ENCODE results near the gene MLN. TPM values are rescaled to one million over a fixed set of nuclear protein-coding genes. Genes with fewer than 3 reads are reported as not detected.

Gene MLN
- total RNA-seq, 1 experiment from 2014 or later, result not detected

- H3K4me1 Mint-ChIP-seq, result peaks cover 18 to 24% of the 10 kb centered on the region in 2 experiments
- Histone ChIP-seq H2BK15ac (ENCODE audit: low read depth, low read length) (no peak overlapping the region), H4K91ac (ENCODE audit: insufficient read length, low read depth, low read length) (no peak overlapping the region), H2BK5ac (ENCODE audit: insufficient read length, low read length) (no peak overlapping the region), H3K79me1 (ENCODE audit: insufficient read depth, low read depth, low read length, poor library complexity, severe bottlenecking) (no peaks in the 10 kb centered on the region), H3K56ac (ENCODE audit: insufficient read length, low read depth, low read length) (no peak overlapping the region), H4K20me1 (ENCODE audit: control insufficient read depth, insufficient read depth, insufficient read length) (no peaks in the 10 kb centered on the region), H3T11ph (ENCODE audit: low read length) (no peak overlapping the region), H3K27me3 (ENCODE audit: insufficient read depth, low read length) (no peaks in the 10 kb centered on the region), H2BK20ac (ENCODE audit: low read depth, low read length, poor library complexity, severe bottlenecking) (no peak overlapping the region), H4K5ac (ENCODE audit: insufficient read length, low read depth, low read length) (no peak overlapping the region), H2BK12ac (ENCODE audit: insufficient read length, low read depth, low read length) (no peak overlapping the region), H3K23ac (ENCODE audit: insufficient read length, low read depth, low read length) (no peak overlapping the region), H3K79me2 (ENCODE audit: insufficient read depth, low read length) (no peaks in the 10 kb centered on the region), H3K27ac (ENCODE audit: insufficient read length, low read depth, low read length) (no peak overlapping the region), H3K14ac (ENCODE audit: insufficient read depth, low read length) (no peak overlapping the region), H3K18ac (ENCODE audit: insufficient read length, low read depth, low read length) (peak overlapping the region; percentile 30), H3K9ac (ENCODE audit: extremely low read depth, insufficient read length, low read length) (no peak overlapping the region), H3K4me2 (ENCODE audit: insufficient read depth, insufficient read length, low read length) (no peak overlapping the region), H2AK5ac (ENCODE audit: insufficient read length, low read length) (no peak overlapping the region), H2BK120ac (ENCODE audit: low read depth, low read length, poor library complexity, severe bottlenecking) (no peak overlapping the region), H4K8ac (replicated peaks; ENCODE audit: insufficient read length, low read depth, low read length) (no peak overlapping the region), H3K9me3 (ENCODE audit: control insufficient read depth, low read depth, low read length) (no peaks in the 10 kb centered on the region), H2AFZ (ENCODE audit: low read length) (no peak overlapping the region), H3K4ac (ENCODE audit: low read depth, low read length) (no peak overlapping the region), H3K4me1 (ENCODE audit: insufficient read depth, low read length) (peaks cover 2% of the 10 kb centered on the region; the same call in 1 of the 2 replicates), H3K23me2 (ENCODE audit: insufficient read length, low read depth, low read length, poor library complexity, severe bottlenecking) (no peaks in the 10 kb centered on the region)
- WGBS (ENCODE audit: extremely low coverage, insufficient read length, low lambda C conversion rate), result no CpG with 5 or more reads among the region's 2 CpGs
- H3K27ac Mint-ChIP-seq, result no peak overlapping the region
- DNase-seq, result no peak
- H3K9me3 Mint-ChIP-seq, result no peaks in the 10 kb centered on the region; a peak in 1 of 5 replicates
- H3K4me3 Mint-ChIP-seq, result no peak overlapping the region
- TF ChIP-seq CTCF (conservative IDR thresholded peaks at IDR 0.05), result no peak
- peaks cover 6% of the 10 kb centered on the region for H3K27me3 Mint-ChIP-seq (ENCODE audit: low read depth)
- H3K36me3 Mint-ChIP-seq (ENCODE audit: insufficient read depth in 1 of 3, low read depth in 3 of 3), result no peaks in the 10 kb centered on the region
These were observed 42.3 kb downstream of the MLN start for GRCh38 chr6:33761581-33761921.

All from H9 (cell line).